Suppressor macrophage treated with lipopolysaccharide for 4 hours (primary cell): ENCODE results near the gene PABPN1L.

Experiments used
- DNase-seq: peaks from one replicate; pipeline ENCODE4 v3.0.0-alpha.2; 2020

The PABPN1L gene

DNA sequence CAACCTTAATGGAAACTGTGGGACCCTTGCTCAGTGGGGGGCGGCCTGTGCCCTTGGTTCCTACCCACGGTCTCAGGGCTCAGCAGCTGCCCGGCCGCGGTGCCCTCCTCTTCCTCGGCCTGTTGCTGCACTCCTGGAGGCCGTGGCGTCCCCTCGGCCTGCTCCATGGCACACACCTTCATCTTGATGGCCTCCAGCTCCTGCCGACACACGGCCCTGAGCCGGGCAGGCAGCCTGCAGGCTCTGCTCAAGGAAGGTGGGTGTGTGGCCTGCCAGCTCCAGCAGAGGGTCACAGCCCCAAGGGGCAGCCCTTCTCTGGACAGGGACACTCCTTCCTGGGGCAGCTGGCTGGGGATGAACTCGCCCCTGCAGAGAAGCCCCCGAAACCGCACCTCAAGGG lies 718 bp downstream of the PABPN1L start:
- DNase-seq, result no peak

GRCh38 chr16:88865310-88865709 lies 1.1 kb downstream of the PABPN1L start:
- DNase-seq, result no peak

GRCh38 chr16:88864521-88864920 lies 1.9 kb downstream of the PABPN1L start:
- no peak for DNase-seq

- DNase-seq, result no peak
These were observed 2.4 kb downstream of the PABPN1L start for GRCh38 chr16:88864099-88864498.

GRCh38 chr16:88863426-88863825 lies 3.0 kb downstream of the PABPN1L start:
- no peak for DNase-seq

- DNase-seq, result no peak
These were observed 3.5 kb downstream of the PABPN1L start for GRCh38 chr16:88862968-88863367.

DNA sequence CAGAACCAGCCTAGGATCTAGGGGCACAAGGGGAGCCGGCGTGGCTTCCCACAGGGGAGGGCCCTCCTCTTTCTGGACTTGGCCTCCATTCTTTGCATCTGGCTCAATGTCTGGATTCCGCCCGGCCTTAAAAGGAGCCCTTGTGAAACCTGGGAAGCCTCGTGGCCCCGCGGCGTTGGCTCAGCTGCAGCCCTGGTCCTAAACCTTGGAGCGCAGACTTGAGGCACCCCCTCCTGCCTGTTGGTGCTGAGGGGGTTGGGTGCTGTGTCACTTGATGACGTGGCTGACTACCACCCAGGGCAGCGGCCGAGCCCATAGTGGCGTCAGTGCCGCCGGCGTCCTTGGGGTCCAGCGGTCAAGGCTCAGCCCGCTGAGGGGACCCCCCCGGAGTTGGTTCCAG lies 5.1 kb downstream of the PABPN1L start:
- no peak for DNase-seq

DNA sequence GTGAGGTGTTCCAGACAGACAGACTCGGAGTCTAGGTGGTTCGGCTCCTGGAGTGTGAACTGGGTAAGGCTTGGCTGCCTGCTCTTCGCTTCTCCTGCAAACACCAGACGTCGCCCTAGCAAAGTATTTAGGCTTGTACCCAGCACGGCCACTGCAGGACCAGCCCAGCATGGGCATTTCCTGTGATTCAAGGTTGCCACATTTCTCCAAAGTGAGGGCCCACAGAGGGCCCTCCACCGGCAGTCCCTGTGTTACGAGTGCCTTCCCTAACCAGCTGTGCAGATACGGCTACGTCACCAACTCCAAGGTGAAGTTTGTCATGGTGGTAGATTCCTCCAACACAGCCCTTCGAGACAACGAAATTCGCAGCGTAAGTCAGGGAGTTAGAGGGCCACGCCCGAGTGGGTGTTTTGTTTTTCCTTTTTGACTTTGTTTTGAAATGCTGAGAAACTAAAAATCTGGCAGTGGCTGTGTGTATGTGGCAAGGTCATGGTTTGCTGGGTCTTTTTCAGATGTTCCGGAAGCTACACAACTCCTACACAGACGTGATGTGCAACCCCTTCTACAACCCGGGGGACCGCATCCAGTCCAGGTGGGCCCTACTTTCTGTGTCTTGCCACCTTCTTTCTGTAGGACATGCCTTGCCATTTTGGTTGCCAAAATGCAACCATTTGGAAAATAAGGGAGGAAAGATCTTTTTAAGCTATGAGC lies 6.9 kb downstream of the PABPN1L start:
- DNase-seq, result no peak

DNA sequence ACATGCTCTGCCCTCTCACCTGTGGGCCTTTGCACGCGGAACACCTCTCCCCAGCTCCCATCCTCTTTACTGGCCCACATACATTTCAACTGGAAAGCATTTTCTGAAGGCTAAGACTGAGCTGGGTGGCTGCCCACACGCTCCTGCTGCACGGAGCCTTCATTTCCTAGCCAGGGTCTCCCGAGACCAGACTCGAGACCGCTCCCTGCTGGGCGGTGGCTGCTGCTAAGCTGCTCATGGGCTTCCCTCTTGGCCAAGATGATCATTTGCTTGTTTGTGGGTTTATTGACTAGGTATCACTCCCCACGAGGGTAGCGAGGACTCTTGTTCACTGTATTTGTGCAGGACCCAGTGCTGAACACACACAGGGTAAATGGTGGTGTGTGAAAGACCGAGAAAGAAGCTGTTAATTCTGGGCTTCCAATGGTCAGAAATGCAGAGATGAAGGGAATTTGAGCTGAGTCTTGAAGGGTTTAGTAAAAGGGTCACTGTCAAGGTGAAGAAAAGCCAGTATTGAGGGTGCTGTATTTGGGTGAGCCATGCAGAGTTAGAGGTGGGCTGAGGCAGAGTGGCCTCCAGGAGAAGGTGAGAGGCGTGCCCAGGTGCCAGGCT lies 8.6 kb downstream of the PABPN1L start:
- DNase-seq, result peak; percentile 86

GRCh38 chr16:88856828-88857727 lies 9.4 kb downstream of the PABPN1L start, which contains the start of the genes GALNS and TRAPPC2L:
GALNS (minus strand) TSS chr16:88856947; CDS start chr16:88856877, 70 bp downstream.
TRAPPC2L (plus strand) TSS chr16:88857127; CDS start chr16:88857151, 24 bp downstream.
- DNase-seq, result peak; percentile 100

DNA sequence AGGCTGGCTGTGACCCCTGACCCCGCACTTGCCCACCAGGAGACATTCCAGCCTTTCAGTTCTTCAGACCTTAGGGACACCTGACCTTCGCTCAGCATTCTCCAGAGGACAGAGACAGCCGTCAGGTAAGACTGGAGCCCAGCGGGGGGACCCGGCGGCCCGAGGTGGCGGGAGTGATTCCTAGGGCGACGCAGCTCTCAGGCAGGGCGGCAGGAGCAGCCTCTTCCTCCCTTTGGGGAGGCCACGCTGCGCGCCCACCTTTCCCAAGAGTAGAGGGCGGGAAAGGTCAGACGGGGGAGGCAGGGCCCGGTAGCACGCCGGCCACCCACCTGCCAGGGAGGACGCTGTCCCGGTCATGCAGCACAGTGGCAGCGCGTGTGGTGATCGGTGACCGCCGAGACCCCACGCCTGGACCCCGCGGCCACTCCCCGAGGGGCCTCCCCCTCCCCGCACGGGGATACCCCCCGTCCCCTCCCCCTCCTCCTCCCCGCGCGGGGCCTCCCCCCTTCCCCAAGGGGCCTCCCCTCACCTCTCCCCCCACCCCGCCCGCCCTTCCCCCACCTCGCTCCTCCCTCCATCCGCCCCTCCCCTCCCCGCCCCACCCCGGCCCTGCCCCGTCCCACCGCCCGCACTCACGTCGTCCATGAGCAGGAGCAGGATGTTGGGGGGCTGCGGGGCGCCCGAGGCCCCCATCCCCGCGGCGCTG lies 10.2 kb downstream of the PABPN1L start:
- DNase-seq, result no peak

DNA sequence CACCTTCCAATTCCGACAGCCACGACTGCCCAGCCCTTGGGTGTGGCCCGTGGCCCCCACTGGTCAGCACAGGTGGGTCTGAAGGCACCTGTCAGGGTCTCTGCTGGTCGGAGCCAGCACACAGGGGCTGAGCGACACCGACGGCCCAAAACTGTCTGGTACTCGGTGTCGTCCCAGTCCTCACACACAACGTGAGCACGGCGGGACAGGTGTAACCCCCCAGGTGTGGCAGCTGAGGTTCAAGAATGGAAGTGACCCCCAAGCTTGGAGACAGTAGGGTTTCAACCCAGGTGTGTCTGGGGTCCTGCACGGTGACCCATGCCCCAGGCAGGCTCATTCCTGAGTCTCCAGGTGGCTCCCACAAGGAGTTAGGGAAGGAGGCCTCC lies 10.7 kb downstream of the PABPN1L start:
- DNase-seq, result no peak

DNA sequence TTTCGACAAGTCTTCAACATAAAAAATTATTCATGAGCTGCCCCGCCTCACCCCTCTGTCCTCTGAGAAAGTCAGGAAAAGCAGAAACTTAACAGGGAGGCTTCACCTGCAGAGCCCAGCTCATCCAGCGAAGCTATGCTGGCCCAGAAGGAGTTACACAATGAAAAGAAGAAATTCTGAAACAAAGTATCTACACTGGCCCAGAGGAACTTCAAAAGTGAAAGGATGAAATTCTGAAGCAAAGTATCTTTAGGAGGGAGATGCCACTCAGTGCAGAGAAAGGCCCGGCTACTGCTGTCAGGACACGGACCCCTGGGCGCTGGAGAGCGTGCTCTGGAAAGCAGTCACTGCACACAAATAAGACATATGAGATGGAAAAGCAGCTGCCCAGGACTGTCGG lies 11.3 kb downstream of the PABPN1L start:
- peak; percentile 46 for DNase-seq

DNA sequence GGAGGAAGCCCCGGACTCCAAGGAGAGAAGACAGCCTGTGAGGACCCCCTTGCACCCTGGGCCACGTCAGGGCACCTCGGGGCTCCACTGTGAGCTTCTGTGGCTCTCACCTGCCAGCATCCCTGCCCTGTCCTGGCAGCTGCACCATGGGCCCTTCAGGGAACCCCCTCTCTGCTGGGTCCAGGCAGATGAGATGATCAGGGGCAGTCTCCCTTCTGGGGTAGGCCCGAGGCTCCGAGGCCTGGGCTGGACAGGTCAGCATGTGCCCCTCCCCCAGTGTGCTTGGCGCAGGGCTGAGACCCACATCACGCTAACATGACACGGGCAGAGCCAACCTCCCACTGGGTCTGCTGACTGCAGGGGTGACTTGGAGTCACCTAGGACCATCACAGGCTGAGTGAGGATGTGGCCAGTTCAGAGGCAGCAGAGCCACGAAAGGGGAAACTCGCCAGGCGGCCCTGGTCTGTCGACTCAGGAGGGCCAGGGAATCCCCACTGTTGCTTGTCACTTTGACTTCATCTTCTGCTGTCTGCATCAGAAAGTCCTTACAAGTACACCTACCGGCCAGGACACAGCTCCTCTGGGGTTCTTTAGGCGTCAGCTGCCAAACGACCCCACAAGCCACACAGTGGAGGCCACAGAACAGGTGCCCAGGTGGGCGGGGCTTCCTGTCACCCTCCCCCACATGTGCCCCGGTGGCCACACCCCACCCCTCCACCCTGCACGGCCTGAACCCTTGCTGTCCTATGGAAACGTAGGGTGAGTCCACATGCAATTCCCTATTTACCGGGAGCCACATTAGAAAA lies 12.0 kb downstream of the PABPN1L start:
- DNase-seq, result peak; percentile 81

DNA sequence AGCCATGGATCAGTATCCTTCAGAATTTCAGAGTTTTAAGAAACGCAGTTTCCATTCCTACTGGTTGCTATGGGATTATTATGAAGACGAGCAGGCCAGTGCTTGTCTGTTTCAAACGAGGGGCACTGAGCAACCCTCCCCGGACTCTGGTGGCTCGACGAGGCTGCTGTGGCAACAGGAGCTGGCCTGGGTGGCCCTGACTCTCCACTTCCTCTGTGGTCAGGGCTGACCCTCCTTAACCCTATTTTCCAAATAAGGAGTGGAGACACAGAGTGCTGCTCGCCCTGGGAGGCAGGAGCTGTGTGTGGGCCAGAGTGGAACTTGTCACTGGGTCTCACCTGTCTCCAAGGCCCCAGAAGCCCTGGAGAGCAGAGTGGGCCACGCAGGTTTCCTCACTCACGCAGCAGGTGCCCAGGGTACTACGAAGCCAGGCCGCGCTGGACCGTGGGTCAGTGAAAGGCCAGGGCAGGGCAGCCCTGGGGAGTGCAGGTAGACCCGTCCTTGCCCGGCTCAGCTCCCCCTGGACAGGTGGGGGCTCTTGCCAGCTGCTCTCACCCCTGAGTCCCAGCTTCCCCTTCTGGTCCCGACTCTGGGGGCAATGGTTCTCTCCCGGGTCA lies 13.0 kb downstream of the PABPN1L start:
- peak; percentile 55 for DNase-seq

- DNase-seq, result no peak
These were observed 14.8 kb downstream of the PABPN1L start for GRCh38 chr16:88851616-88852015.

GRCh38 chr16:88850531-88851199 lies 15.8 kb downstream of the PABPN1L start:
- DNase-seq, result no peak

GRCh38 chr16:88848557-88848956 lies 17.9 kb downstream of the PABPN1L start:
- no peak for DNase-seq

- no peak for DNase-seq
These were observed 18.8 kb downstream of the PABPN1L start for GRCh38 chr16:88847654-88848053.

DNA sequence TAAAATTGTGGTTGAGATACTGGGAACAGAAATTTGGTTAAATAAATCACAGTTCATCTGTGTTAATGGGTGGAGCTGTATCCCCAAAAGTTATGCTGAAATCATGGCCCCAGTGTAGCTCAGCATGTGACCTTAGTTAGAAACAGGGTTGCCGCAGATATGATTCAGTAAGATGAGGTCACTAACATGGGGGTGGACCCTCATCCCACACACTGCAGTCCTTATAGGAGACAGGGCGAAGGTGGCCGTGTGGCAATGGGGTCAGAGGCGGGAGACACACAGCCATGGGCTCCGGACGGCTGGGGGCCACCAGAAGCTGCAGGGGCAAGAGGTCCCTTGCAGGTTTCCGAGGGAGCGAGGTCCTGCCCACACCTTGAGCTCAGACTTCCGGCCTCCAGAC lies 20.4 kb downstream of the PABPN1L start:
- DNase-seq, result peak; percentile 71
